Type B pancreatic cell (in vitro differentiated cells): ENCODE data around the gene SPOCK1. TPM values are rescaled to one million over a fixed set of nuclear protein-coding genes. Genes with fewer than 3 reads are reported as not detected.

Experiments
- DNase-seq: peaks from one replicate; pipeline ENCODE4 v3.0.0; 2021; ENCODE audit warnings: mixed read lengths; ENCODE audit not compliant: unreplicated experiment; ENCODE audit errors: extremely low spot score
- H3K27ac Mint-ChIP-seq: 2 replicates; pipeline ENCODE4 v1.8.0; 2021; ENCODE audit warnings: mild to moderate bottlenecking, mixed read lengths
- H3K27me3 Mint-ChIP-seq: 2 replicates; pipeline ENCODE4 v1.8.0; 2021; ENCODE audit warnings: mixed read lengths
- H3K36me3 Mint-ChIP-seq: 2 replicates; pipeline ENCODE4 v1.8.0; 2021; ENCODE audit warnings: mixed read lengths
- H3K4me1 Mint-ChIP-seq: one replicate; pipeline ENCODE4 v1.8.0; 2021; ENCODE audit warnings: mixed read lengths; ENCODE audit not compliant: unreplicated experiment
- H3K4me3 Mint-ChIP-seq: 2 replicates; pipeline ENCODE4 v1.8.0; 2021; ENCODE audit warnings: mild to moderate bottlenecking, mixed read lengths
- H3K9me3 Mint-ChIP-seq: 2 replicates; pipeline ENCODE4 v1.8.0; 2021; ENCODE audit warnings: mixed read lengths
- total RNA-seq: library from RNA; stranded (reverse); gene quantifications from 2 replicates; pipeline ENCODE4 v1.2.1, GENCODE V29; 2021; ENCODE audit warnings: low replicate concordance
- TF ChIP-seq, protein P1 (sequence below): fragments of 200-600 bp; sonication (generic); conservative IDR thresholded peaks from 2 replicates; pipeline ENCODE4 v1.5.0; 2021; ENCODE audit warnings: antibody characterized with exemption, mild to moderate bottlenecking

The SPOCK1 gene
- total RNA-seq, 1 donor from 2014 or later, result 45.1 TPM

DNA sequence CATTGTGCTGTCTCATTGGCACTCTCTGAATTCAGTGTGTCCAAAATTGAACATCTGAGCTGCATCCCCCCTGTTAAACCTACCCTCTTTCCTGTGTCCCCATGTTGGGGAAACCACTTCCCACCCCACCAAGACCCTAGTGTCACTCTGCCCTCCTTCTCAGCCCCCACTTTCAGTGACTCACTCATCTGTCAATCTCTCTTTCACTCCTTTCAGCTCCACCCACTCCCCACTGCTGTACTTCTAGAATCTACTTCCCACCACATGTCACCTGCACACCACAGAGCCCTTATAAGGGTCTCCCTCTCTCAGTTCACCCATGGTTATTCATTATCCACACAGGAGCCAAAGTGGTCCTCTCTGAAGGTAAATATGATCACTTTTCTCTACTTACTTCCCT is 5.8 kb upstream of the SPOCK1 start:
- Mint-ChIP-seq H3K9me3 (no peaks in the 10 kb centered on the region), H3K36me3 (no peaks in the 10 kb centered on the region), H3K4me3 (no peak overlapping the region), H3K4me1 (no peaks in the 10 kb centered on the region), H3K27me3 (peaks cover 12% of the 10 kb centered on the region), H3K27ac (no peak overlapping the region)
- DNase-seq, result no peak
- TF ChIP-seq, protein P1, sequence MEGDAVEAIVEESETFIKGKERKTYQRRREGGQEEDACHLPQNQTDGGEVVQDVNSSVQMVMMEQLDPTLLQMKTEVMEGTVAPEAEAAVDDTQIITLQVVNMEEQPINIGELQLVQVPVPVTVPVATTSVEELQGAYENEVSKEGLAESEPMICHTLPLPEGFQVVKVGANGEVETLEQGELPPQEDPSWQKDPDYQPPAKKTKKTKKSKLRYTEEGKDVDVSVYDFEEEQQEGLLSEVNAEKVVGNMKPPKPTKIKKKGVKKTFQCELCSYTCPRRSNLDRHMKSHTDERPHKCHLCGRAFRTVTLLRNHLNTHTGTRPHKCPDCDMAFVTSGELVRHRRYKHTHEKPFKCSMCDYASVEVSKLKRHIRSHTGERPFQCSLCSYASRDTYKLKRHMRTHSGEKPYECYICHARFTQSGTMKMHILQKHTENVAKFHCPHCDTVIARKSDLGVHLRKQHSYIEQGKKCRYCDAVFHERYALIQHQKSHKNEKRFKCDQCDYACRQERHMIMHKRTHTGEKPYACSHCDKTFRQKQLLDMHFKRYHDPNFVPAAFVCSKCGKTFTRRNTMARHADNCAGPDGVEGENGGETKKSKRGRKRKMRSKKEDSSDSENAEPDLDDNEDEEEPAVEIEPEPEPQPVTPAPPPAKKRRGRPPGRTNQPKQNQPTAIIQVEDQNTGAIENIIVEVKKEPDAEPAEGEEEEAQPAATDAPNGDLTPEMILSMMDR, result no peak

DNA sequence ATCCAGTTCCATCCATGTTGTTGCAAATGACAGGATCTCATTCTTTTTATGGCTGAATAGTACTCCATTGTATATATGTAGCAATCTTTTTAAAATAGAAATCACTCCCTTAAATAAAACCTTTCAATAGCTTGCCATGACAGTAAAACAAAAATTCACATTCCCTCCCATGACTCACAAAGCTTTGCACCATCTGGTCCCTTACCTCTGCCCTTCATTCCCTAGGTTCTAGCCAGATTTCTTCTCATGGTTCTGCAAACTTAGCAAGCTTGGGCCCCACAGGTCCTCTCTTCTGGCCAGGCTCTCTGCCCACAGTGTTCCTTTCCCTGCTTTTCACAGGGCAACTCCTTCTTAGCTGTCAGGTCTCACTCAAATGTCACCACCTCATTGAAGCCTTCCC is 4.3 kb upstream of the SPOCK1 start:
- Mint-ChIP-seq H3K4me3 (no peak overlapping the region), H3K27me3 (peaks cover 12% of the 10 kb centered on the region), H3K9me3 (no peaks in the 10 kb centered on the region), H3K4me1 (no peaks in the 10 kb centered on the region), H3K27ac (no peak overlapping the region), H3K36me3 (no peaks in the 10 kb centered on the region)
- TF ChIP-seq, protein P1, result no peak
- no peak for DNase-seq

DNA sequence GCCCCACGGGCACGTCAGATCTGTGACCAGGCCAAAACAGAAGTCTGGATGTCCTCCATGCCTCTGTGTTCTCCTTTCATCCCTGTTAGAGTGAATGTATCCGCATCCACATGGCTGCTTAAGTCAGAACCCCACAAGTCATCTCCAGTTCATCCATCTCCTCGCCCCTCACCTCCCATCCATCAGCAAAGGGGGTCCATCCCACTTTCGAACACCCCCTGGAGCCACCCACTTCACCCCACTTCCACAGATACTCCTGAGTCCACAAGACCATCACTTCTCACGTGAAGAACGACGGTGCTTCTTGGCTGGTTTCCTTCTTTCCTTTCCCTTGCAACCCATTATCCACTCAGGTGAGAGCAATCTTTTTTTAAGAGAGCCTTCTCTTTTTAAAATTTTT is 3.5 kb upstream of the SPOCK1 start:
- no peak overlapping the region for H3K27ac Mint-ChIP-seq
- no peaks in the 10 kb centered on the region for H3K36me3 Mint-ChIP-seq
- H3K4me3 Mint-ChIP-seq, result no peak overlapping the region
- peaks cover 19% of the 10 kb centered on the region for H3K27me3 Mint-ChIP-seq
- H3K9me3 Mint-ChIP-seq, result no peaks in the 10 kb centered on the region
- TF ChIP-seq, protein P1, result no peak
- no peaks in the 10 kb centered on the region for H3K4me1 Mint-ChIP-seq
- no peak for DNase-seq

DNA sequence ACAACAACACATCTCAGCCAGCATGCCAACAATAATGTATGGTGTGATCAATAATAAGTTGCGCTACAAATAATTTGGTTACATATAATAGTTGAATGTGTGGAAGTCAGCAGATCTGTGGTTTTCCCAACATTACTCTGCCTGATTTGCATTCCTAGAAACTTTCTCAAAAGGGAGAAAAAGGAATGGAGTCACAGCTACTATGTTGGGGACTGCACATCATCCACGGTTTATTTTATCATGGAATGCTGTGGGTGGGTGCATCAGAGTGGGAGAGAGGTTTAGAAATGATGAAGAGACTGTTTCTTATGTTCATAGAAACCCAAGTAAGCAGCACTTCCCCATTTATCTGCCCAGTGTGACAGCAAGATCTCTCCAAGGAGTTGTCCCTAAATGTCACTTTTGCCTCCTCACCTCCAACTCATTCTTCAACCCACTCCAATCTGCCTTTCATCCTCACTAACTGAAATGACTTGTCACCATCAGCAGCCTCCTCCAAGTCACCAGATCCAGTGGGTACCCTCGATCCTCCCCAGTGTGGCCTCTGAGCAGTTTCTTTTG is 2.8 kb upstream of the SPOCK1 start:
- TF ChIP-seq, protein P1, result no peak
- Mint-ChIP-seq H3K4me1 (no peaks in the 10 kb centered on the region), H3K36me3 (no peaks in the 10 kb centered on the region), H3K27me3 (peaks cover 23% of the 10 kb centered on the region), H3K27ac (no peak overlapping the region), H3K4me3 (no peak overlapping the region), H3K9me3 (no peaks in the 10 kb centered on the region)
- DNase-seq, result no peak

DNA sequence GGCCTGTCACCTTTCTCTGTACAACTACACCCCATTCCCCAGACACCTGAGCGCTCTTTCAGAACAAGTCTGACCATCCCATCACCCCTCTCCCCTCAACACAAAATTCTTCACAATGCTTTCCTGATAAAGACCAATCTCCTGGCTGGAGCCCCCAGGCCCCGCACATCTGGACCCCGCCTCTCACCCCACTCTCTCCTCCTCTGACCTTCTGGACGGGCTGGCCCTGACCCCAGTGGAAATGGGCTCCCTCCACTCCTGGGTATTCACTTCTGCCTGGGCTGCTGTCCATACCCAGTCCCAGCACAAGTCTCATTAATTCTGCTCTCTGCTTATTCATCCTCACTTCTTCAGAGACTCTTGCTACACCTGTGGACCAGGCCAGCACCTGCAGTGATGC is 2.1 kb upstream of the SPOCK1 start:
- Mint-ChIP-seq H3K9me3 (no peaks in the 10 kb centered on the region), H3K4me3 (no peak overlapping the region), H3K27me3 (peaks cover 30% of the 10 kb centered on the region), H3K36me3 (no peaks in the 10 kb centered on the region), H3K27ac (no peak overlapping the region), H3K4me1 (no peaks in the 10 kb centered on the region)
- no peak for DNase-seq
- TF ChIP-seq, protein P1, result no peak
